Stimulated activated CD8-positive, alpha-beta memory T cell treated with anti-CD3 and anti-CD28 coated beads, Interleukin-7, amount 100 ng/mL, for 24 hours (primary cell): ENCODE measurements around the gene ANO3.

Experiments
- DNase-seq: peaks from one replicate; pipeline ENCODE4 v3.0.0-alpha.2; 2020; ENCODE audit warnings: low read depth

The ANO3 gene

GRCh38 chr11:26493616-26494015 is 161.7 kb downstream of the ANO3 start:
- DNase-seq, result no peak

- no peak for DNase-seq
These were observed 175.3 kb downstream of the ANO3 start for GRCh38 chr11:26507229-26507628.

GRCh38 chr11:26510164-26510563 is 178.2 kb downstream of the ANO3 start:
- no peak for DNase-seq

GRCh38 chr11:26510756-26511155 is 178.8 kb downstream of the ANO3 start:
- no peak for DNase-seq

- no peak for DNase-seq
These were observed 180.3 kb downstream of the ANO3 start for GRCh38 chr11:26512196-26512595.

- no peak for DNase-seq
These were observed 187.5 kb downstream of the ANO3 start for GRCh38 chr11:26519469-26519868.

- no peak for DNase-seq
These were observed 191.1 kb downstream of the ANO3 start for GRCh38 chr11:26522912-26523610.

GRCh38 chr11:26527685-26528084 is 195.8 kb downstream of the ANO3 start:
- DNase-seq, result no peak

- no peak for DNase-seq
These were observed 205.4 kb downstream of the ANO3 start for GRCh38 chr11:26537341-26537740.

- no peak for DNase-seq
These were observed 207.6 kb downstream of the ANO3 start for GRCh38 chr11:26539517-26539916.

GRCh38 chr11:26541870-26542269 is 209.9 kb downstream of the ANO3 start:
- no peak for DNase-seq

GRCh38 chr11:26549176-26549575 is 217.2 kb downstream of the ANO3 start:
- DNase-seq, result no peak

- DNase-seq, result no peak
These were observed 218.1 kb downstream of the ANO3 start for GRCh38 chr11:26550022-26550421.

GRCh38 chr11:26551186-26551801 is 219.4 kb downstream of the ANO3 start:
- DNase-seq, result no peak

GRCh38 chr11:26553182-26553581 is 221.3 kb downstream of the ANO3 start:
- DNase-seq, result no peak

GRCh38 chr11:26554455-26554854 is 222.5 kb downstream of the ANO3 start:
- DNase-seq, result no peak

GRCh38 chr11:26556582-26556981 is 224.7 kb downstream of the ANO3 start:
- no peak for DNase-seq

GRCh38 chr11:26557666-26558065 is 225.7 kb downstream of the ANO3 start:
- DNase-seq, result no peak

GRCh38 chr11:26558190-26558589 is 226.3 kb downstream of the ANO3 start:
- no peak for DNase-seq

- DNase-seq, result no peak
These were observed 237.7 kb downstream of the ANO3 start for GRCh38 chr11:26569646-26570045.

GRCh38 chr11:26571861-26572654 is 240.1 kb downstream of the ANO3 start, which contains the start of gene MUC15:
TSS of gene MUC15 (minus strand) at chr11:26572263. CDS start at chr11:26567094, 5,169 bp downstream.
- no peak for DNase-seq

GRCh38 chr11:26572770-26573402 is 241.0 kb downstream of the ANO3 start:
- no peak for DNase-seq

- DNase-seq, result no peak
These were observed 242.0 kb downstream of the ANO3 start for GRCh38 chr11:26573896-26574295.
